GM18907 (cell line): ENCODE data around the gene ELF5.

Source experiments
- ATAC-seq: cut with Tn5 transposase; IDR thresholded peaks from one replicate; pipeline ENCODE4 v1.9.1; 2021; ENCODE audit warnings: mild to moderate bottlenecking, moderate library complexity; ENCODE audit not compliant: unreplicated experiment

Gene ELF5

DNA sequence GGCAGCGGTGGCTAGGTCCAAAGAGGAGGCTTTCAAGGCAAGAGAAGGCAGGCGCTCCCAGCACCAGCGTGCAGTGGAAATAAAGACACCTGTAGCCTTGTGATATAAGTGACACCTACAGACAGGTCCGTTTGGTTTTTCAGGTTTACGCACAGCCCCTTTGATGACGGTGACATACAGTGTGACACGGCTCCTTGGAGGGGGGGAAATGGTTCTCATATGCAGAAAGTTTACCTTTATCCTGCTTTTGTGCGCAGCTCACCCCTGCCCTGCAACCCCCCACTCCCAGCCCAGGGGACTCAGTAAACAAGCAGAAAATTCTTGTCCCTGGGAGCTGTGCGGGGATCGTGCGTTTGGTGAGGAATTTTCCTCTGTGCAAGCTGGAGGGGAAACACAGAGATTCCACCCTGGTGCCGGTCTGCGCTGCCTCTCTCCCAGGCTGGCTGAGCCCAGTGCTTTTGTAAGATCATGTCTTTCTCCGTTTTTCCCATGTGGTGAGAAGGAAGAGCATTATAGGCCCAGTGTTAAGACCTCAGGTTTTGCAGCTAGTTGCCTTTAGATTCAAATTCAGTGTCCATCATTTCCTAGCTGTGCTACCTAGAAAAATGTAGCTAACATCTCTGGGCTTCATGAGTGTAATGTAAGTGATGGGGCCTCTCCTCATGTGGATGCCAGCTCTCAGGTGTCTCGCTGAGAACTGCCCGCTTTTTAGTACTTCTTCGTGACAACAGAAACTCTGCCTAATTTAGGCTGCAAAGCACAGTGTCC is at the start of gene ELF5:
ELF5 (minus strand) TSS at position 113 of the 768 bp plus-strand sequence. CDS start 8,045 bp downstream, outside the sequence.
- no peak for ATAC-seq

DNA sequence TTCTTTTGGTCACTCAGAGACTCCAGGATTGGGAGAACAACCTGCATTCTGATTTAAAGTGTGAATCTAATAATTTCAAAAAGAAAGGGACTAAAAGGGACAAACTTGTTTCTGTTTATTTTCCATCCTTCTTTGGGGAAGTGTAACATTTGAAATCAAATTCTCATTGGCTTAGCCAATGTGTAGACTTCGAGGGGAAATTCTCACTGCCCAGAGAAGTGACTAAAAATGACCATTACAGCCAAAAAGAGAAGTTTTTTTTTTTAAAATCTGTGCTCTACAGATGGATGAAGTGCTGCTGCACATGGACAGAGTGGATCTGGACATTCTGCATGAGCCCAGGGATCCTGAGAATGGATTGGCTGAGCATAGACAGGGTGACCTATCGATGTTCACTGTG is 49.4 kb upstream of the ELF5 start:
- ATAC-seq, result no peak

DNA sequence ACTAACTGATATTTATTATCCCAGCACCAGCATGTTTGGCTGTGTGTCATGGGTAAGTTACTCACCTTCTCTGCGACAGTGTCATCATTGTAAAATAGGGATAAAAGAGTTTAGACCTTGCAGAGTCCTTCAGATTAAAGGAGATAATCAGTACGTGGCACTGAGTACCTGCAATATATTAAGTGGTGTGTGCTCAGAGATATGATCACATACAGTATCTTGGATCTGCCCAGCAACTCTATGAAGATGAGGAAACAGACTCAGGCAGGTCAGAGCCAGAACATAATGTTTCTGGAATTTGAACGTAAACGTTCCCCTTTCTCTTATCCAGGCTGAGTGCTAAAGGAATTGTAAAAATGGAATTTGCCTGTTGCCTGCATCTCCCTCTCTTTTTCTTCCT is 46.9 kb upstream of the ELF5 start:
- no peak for ATAC-seq

DNA sequence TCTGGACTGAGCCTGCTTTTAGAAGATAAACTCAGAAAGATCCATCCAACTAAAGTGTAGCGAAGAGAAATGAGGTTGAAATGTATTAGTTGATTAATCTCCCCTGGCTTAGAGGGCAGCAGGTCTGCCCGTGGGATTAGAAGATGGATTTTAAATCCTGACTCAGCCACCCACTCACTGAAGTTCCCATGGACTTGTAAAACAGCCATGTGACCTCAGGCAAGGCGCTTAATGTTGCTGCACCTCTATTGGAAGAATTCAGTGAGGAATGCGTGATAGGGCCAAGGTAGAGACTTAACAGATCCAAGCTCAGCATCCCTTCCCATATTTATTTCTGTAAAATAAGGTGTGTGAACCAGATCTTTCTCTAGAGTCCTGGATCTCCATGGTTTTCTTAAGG is 45.1 kb upstream of the ELF5 start:
- ATAC-seq, result no peak

DNA sequence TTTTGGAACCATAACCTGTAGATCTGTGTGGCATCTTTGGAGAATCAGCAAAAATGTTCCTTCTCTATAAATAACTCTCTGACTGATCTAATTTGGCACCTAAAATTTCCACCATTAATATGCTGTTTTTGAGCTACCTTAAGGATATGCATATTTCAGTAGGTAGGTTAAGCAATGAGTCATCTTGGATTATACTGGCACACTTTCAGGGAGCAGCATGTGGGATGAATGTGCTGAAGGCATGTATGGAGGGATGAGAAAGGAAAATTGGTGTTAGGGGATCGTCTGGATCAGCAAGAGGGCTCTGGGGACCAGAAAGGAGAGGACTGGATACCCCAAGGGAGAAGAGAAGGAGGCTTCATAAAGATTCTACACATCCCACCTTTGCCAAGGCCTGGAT is 44.6 kb upstream of the ELF5 start:
- no peak for ATAC-seq

DNA sequence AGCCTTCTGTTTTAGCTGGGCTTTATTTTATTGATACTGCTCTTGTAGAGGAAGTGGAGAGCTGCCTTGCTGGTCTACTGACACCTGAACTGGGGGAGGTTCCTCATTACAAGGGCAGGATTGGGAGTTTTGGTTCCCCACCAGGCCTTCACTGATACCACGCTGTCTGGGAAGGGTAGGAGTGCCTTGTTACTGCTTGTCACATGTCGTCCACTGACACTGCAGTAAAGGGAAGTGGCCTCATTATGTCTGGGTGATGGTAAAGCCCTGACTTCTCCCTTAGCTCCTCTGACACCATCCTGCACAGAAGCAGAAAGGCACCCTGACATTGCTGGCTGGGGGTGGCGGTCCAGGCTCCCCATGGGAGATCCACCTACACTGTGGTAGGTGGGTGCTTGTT is 38.7 kb upstream of the ELF5 start:
- no peak for ATAC-seq

DNA sequence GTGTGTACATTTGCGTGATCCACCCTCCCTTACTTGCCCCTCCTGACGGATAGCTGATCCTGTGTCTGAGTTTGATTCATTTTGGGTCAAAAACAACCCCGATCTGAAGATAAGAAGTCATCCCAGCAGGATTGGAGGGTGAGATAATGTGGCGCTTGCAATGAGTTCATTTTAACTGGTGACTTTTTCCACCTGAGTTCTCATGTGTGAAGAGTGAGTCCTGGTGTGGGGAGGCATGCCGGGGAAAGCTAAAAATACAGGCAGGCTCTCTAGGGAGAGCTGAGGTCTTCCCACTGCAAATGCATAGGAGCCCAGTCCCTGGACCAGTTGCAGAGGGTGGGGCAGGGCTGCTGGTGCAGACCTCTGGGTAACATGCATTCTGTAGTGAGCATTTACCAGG is 35.7 kb upstream of the ELF5 start:
- ATAC-seq, result no peak

DNA sequence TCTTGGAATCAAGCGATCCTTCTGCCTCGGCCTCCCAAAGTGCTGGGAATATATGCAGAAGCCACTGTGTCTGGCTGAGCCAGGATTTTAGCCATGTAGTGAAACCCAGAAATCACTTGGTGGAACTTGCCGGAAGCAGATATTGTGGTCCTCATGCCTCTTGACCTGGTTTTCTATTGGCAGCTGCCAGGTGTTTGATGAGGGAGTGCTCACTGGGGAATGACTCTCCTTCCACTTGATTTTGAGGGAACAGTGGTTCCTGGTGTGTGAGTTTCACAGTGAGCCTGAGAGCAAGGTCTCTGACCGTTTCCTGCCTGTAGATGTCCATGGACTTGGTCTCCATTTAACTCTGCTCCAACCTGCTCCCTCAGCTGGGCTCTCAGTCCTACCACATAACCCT is 34.7 kb upstream of the ELF5 start:
- ATAC-seq, result no peak

DNA sequence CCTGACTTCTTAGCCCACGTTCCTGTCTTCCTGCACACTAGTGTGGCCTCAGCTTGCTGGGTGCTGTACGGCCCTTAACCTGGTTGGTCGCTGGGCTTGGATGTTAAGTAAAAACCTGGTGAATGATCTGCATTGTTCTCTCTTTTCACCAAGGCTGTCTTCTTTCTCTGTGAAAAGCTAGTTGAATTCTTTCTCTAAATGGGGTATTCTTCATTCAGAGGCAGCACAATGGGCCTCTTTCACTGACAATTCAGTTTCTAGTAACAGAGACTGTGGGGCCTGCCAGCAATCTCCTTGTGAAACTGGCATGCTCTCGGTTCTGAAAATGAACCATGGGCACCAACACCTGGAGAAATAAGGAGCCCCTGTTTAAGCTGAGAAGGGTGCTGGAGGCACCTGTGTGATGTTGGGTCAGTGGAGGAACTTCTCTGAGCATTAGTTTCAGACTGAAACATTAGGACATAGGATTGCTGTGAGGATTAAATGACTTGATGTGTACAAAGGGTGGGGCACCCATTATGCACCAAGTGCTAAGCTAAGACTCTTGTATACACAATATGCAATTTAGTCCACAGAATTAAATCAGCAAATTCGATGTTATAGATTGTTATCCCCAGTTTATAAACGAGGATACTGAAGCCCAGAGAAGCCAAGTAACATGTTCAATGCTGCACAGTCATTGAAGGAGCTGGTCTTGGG is 33.1 kb upstream of the ELF5 start:
- ATAC-seq, result no peak

DNA sequence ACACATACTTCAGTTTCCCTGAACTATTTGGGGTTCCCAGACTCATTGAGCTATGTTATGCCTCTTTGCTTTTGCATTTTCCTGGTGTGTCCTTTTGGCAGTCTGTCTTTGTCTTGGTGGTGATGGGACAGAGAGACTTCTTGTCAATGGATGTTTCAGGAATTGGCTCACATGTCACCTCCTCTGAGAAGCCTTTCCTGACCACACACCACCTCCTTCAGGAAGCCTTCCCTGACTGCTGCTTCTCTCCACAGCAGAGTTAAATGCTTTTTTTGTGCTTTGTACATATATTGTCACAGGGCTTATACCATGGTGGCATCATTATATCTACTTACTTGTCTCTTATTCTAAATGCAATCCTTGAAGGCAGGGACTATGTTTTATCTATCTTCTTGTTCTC is 28.5 kb upstream of the ELF5 start:
- ATAC-seq, result no peak

DNA sequence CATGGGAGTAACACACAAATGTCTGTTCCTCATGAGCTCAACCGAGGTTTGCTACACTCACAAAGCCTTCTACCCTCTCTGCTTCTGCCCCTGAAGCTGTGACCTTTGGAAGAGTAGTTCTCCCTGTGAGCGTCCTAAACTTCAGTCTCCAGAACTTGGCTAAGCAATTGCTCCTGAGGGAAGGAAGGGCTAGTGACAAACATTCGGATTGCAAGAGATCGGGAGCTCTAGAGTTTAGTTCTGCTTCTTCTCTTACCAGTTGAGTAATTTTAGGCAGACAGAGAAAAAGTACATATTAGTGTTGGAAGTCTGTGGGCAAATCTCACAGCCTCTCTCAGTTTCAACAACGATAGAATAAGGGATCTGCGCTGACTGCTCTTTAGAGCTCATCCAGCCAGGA is 27.3 kb upstream of the ELF5 start:
- no peak for ATAC-seq

DNA sequence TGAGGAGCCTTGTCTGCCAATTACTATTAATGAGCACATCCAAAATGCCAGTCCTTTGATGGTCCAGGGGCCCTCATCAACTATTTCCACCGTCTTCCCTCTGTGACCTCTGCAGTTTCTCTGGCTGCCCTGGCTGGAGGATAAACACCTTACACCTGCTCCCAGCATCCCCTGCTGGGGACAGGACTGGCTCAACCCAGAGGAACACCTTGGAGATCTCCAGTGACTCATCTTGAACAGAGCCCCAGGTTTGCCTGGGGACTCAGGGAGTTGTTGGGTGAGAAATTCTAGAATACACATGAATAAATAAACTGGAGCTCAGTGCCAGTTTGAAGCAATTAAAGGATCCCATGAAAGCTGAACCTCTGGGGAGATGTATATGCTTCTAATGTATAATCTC is 24.0 kb upstream of the ELF5 start:
- no peak for ATAC-seq

DNA sequence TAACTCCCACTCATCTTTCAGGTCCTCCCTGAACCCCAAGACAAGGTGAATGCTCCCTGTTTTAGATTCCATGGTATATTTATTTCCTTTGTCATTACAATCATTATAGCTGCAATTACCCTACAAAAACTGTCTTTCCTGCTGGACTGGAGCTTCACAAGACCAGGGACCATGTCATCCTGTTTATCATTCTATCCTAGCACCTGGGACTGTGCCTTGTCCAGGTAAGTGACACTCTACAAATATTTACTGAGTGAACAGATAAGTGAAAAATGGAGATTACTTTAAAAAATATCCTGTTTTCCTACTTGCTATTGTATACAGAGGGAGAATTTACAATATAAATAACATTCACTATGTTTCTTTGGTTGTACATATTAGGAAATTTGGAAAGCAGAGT is 22.5 kb upstream of the ELF5 start:
- no peak for ATAC-seq

DNA sequence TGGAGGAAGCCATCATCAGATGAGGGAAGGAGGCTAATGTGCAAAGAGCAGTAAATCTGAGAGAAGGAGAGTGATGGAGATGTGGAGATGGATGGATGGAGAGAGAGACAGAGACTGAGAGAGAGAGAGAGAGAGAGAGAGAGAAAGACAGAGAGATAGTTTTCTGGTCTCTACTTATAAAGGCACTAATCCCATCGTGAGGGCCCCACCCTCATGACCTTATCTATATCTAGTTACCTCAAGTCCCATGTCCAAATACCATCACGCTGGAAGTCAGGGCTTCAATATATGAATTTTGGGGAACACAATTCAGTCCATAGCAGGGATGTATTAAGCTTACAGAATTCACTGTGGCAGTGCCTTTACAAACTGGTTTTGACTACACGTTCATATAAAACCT is 21.2 kb upstream of the ELF5 start:
- ATAC-seq, result no peak

DNA sequence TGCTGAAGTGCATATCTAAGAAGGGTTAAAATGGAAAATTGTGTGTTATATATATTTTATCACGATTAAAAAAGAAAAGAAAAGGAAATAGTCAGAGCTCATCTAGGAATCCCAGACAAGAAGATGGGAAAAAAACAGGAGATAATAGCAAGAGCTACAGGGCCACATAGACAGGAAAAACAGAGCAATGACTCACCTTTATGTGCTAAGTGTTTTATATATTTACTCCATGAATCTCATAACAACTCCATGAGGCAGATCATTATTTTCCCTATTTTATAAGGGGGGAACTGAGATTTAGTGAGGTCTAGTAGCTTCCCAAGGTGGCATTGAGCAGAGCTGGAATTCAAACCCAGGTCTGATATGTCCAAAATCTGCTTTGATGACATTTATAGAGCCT is 18.1 kb upstream of the ELF5 start:
- no peak for ATAC-seq

DNA sequence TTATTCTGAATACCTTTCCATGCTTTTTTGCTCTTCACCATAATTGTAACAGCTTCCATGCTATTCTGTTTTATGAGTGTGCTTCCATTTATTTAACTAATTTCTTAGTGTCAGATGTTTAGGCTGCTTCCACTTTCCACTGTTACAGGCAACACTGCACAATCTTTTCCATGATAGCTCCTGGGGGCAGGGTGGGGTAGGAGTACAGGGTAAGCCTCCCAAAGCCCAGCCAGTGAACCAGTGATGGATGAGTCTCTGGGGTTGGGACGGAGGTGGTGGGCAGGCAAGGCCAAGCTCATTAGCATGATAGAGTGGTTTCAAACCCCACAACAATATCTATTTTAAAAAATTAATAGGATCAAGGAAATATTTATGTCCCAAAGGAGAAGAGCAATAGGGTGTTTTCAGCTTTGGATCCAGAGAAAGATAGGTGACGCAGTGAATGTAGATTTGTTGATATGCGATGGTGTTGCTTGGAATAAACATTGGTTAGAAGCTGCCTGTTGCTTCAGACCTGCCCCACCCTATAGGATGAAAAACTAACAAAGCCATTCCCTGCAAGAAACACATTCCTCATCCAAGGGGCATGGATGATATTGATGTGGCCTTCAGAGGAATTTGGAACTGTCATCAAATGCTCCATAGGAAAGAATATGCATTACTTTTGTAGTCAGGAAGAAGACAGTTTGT is 17.1 kb upstream of the ELF5 start:
- no peak for ATAC-seq

DNA sequence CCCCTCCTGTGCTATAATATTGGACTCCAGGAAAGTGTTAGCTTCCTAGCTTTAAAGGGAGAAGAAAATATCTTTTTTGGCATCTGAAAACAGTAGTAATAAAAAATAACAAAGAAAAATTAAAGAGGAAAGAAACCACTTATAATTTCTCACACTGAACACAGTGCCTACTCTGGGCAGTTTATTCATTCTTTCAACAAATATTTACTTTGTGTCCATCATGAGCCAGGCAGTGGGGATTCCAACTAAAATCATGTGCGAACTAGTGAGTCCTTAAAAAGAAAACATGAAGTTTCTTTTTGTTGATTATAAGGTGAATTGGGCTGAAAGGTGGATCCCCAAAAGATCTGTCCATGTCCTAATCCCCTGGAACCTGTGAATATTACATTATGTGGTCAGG is 16.0 kb upstream of the ELF5 start:
- ATAC-seq, result no peak

DNA sequence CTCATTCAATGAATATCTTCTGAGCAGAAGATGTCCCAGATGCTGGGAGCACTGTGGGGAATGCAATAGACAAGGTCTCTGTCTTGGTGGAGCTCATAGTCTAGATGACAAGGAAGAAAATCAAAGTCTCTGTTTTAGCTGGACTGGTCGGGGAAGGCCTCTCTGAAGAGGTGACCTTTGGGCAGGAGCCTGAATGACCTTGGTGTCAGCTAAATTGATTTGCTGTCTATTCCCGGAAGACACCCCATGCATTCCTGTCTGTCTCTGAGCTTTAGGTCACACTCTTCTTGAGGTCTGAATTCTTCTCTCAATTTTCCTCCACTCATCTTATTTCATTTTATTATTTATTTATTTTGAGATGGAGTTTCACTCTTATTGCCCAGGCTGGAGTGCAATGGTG is 14.5 kb upstream of the ELF5 start:
- ATAC-seq, result no peak

DNA sequence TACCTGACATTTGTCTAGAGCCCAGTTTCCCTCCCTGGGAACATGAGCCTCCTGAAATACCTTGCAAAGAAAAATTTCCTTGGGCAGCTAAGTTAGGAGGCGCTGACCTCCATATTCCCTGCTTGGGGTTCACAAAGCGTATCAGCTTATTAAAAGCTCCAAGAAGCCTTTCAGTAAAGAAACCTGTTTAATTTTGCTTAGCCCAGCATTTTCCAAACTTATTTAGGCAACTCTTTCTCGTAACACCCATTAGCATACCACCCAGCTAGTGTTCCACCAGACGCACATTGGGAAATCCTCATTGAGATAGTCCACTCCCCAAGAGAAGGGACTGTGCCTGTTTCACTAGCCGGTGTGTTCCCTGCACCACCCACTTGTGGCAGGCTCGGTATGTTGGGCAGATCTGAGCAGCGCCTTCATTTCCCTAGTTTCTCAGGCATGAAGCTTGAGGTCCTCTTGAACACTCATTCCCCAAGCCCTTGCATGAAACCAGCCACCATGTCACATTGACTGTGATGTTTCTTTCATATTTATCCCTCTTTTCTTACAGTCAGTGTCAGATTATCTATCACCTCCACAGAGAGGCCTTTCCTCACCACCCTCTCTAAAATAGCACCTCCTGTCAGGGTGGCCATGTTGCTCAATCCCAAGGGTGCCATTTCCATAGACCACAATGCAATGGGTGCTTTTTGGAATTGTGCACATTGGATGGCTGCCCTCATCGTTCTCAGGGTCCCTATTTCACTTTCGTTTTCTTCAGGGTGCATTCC is 12.5 kb upstream of the ELF5 start:
- no peak for ATAC-seq

DNA sequence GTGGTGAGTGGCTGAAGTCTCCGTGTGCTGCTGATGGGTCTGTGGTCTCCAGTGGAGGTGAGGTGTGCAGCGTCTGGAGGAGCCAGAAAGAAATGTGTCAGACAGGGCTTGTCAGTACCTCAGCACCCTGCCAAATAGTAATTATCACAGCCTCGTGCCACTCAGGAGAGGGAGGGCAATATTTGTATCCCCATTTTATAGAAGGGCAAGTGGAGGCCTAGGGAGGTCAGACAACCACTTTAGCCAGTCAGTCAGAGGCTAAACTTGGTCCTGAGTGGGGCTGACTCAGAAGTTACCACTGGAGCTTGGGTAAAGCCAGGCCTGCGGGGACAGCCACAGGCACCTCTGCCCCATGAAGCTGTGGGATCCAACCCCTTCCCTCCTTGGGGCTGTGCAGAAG is 11.5 kb upstream of the ELF5 start:
- no peak for ATAC-seq

DNA sequence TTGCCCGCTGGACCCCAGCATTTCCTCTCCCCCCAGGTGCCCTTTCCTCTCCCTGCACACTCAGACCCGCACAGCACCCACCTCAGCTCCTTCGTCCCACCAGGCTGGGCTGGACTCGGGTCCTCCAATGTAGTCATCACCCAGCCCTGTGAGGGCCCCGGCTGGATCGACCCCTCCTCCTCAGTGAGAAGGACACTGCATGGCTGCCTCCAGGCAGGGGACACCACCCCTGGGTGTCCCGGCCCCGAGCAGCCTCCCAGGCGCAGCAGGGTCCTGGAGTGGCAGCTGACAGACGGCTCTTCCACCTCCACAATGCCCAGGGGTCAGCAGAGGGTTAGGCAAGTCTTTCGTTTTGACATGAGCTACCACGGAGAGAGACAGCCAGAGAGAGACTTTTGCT is 11.1 kb upstream of the ELF5 start:
- ATAC-seq, result no peak
